IMR-90 (cell line): ENCODE results near the gene TBP. TPM values are rescaled to one million over a fixed set of nuclear protein-coding genes. Genes with fewer than 3 reads are reported as not detected.

ENCODE experiments used
- ATAC-seq: fragments of 200-7000 bp; cut with Tn5 transposase; 2 replicates; pipeline ENCODE4 v1.9.1; 2020; ENCODE audit warnings: low read depth, mild to moderate bottlenecking, moderate library complexity
- BruUV-seq: library from RNA; stranded (reverse); fragments of 400-500 nt; replicated peaks from 2 replicates; lab custom pipeline; 2021; lab: Mats Ljungman, UMichigan
- CTCF ChIA-PET: fragments of 300-600 bp; formaldehyde crosslinking; extraction: SDS; loops from one replicate; lab custom pipeline; 2021; ENCODE audit warnings: antibody characterized with exemption; lab: Yijun Ruan, JAX
- POLR2A ChIA-PET: fragments of 300-600 bp; sonication (Branson Sonifier 250); formaldehyde crosslinking; loops from one replicate; lab custom pipeline; 2022; ENCODE audit warnings: antibody characterized with exemption; ENCODE audit not compliant: unreplicated experiment; lab: Charles Lee
- DNase-seq: peaks from one replicate; pipeline ENCODE4 v3.0.0; 2013
- H2AFZ ChIP-seq: replicated peaks from 2 replicates; pipeline ENCODE3; 2013; ENCODE audit warnings: low read length, mild to moderate bottlenecking; ENCODE audit not compliant: poor library complexity
- H2AK5ac ChIP-seq: 2 replicates; pipeline ENCODE4 v1.6.1; 2013; ENCODE audit warnings: low read depth, low read length, inconsistent platforms
- H2AK9ac ChIP-seq: replicated peaks from 2 replicates; pipeline ENCODE3; 2013; ENCODE audit warnings: mild to moderate bottlenecking, low read depth, low read length, moderate library complexity; ENCODE audit not compliant: poor library complexity
- H2BK120ac ChIP-seq: 2 replicates; pipeline ENCODE4 v1.6.1; 2013; ENCODE audit warnings: low read depth, low read length, inconsistent platforms
- H2BK15ac ChIP-seq: 3 replicates; pipeline ENCODE4 v1.6.1; 2013; ENCODE audit warnings: low read depth, low read length, inconsistent platforms
- H2BK20ac ChIP-seq: 2 replicates; pipeline ENCODE4 v1.6.1; 2013; ENCODE audit warnings: low read depth, mild to moderate bottlenecking, inconsistent platforms, low read length, moderate library complexity
- H2BK5ac ChIP-seq: 2 replicates; pipeline ENCODE4 v1.6.1; 2013; ENCODE audit warnings: mild to moderate bottlenecking, low read depth, low read length, inconsistent platforms; ENCODE audit not compliant: poor library complexity, severe bottlenecking
- H3K14ac ChIP-seq: replicated peaks from 2 replicates; pipeline ENCODE4 v1.6.1; 2013; ENCODE audit warnings: low read depth, low read length, inconsistent platforms
- H3K18ac ChIP-seq: 2 replicates; pipeline ENCODE4 v1.6.1; 2013; ENCODE audit warnings: low read depth, low read length, control low read depth
- H3K23ac ChIP-seq: 2 replicates; pipeline ENCODE4 v1.6.1; 2013; ENCODE audit warnings: low read depth, low read length, inconsistent platforms
- H3K27ac ChIP-seq: 2 replicates; pipeline ENCODE4 v1.5.1; 2013; ENCODE audit warnings: mild to moderate bottlenecking, control low read depth, low read length; ENCODE audit not compliant: insufficient read depth
- H3K27me3 ChIP-seq: 2 replicates; pipeline ENCODE4 v1.6.1; 2013; ENCODE audit warnings: low read length; ENCODE audit not compliant: control insufficient read depth, insufficient read depth
- H3K36me3 ChIP-seq: 2 replicates; pipeline ENCODE4 v1.6.1; 2013; ENCODE audit warnings: low read length, mixed read lengths; ENCODE audit not compliant: control insufficient read depth, insufficient read depth
- H3K4ac ChIP-seq: 2 replicates; pipeline ENCODE4 v1.6.1; 2013; ENCODE audit warnings: low read depth, low read length, inconsistent platforms
- H3K4me1 ChIP-seq: 2 replicates; pipeline ENCODE4 v1.6.1; 2013; ENCODE audit warnings: low read length, mixed read lengths; ENCODE audit not compliant: control insufficient read depth, insufficient read depth
- H3K4me2 ChIP-seq: 2 replicates; pipeline ENCODE4 v1.6.1; 2013; ENCODE audit warnings: low read depth, mild to moderate bottlenecking, control low read depth, low read length, moderate library complexity
- H3K4me3 ChIP-seq: 2 replicates; pipeline ENCODE4 v1.5.1; 2013; ENCODE audit warnings: low read depth, mild to moderate bottlenecking, control low read depth, low read length, moderate library complexity; ENCODE audit not compliant: insufficient read depth
- H3K56ac ChIP-seq: 2 replicates; pipeline ENCODE4 v1.6.1; 2013; ENCODE audit warnings: low read length, inconsistent platforms; ENCODE audit not compliant: insufficient read depth; ENCODE audit errors: extremely low read depth
- H3K79me1 ChIP-seq, 2 experiments: 2 replicates each; pipeline ENCODE4 v1.6.1; 2013; ENCODE audit warnings: low read length in 2 of 2, inconsistent platforms in 1 of 2, low read depth in 1 of 2
- H3K9ac ChIP-seq: 2 replicates; pipeline ENCODE4 v1.6.1; 2013; ENCODE audit warnings: low read depth, low read length, control low read depth
- H3K9me1 ChIP-seq: 2 replicates; pipeline ENCODE4 v1.6.1; 2013; ENCODE audit warnings: low read length, inconsistent platforms; ENCODE audit not compliant: insufficient read depth
- H3K9me3 ChIP-seq: 2 replicates; pipeline ENCODE4 v1.6.1; 2013; ENCODE audit warnings: low read length; ENCODE audit not compliant: control insufficient read depth, insufficient read depth
- H4K20me1 ChIP-seq: 2 replicates; pipeline ENCODE4 v1.6.1; 2013; ENCODE audit warnings: low read length, inconsistent platforms; ENCODE audit not compliant: insufficient read depth
- H4K5ac ChIP-seq: 2 replicates; pipeline ENCODE4 v1.6.1; 2013; ENCODE audit warnings: mild to moderate bottlenecking, low read depth, low read length, control low read depth
- H4K8ac ChIP-seq, 2 experiments: 2 replicates each; pipeline ENCODE4 v1.6.1; 2013; ENCODE audit warnings: low read depth in 2 of 2, low read length in 2 of 2, control low read depth in 1 of 2, inconsistent platforms in 1 of 2
- H4K91ac ChIP-seq: 2 replicates; pipeline ENCODE4 v1.6.1; 2013; ENCODE audit warnings: low read depth, low read length, inconsistent platforms; ENCODE audit not compliant: insufficient read depth
- BHLHE40 ChIP-seq: fragments of 150-350 bp; IDR thresholded peaks from 2 replicates; pipeline ENCODE4 v1.6.1; 2016; ENCODE audit warnings: mild to moderate bottlenecking, low read depth, low read length
- CHD1 ChIP-seq: IDR thresholded peaks from 2 replicates; pipeline ENCODE4 v1.6.1; 2012; ENCODE audit warnings: low read depth, low read length, improper control_type of control experiment
- CTCF ChIP-seq: conservative IDR thresholded peaks from 2 replicates; pipeline ENCODE4 v1.5.1; 2012; ENCODE audit warnings: mild to moderate bottlenecking, low read depth, low read length, improper control_type of control experiment
- FOS ChIP-seq: fragments of 150-350 bp; IDR thresholded peaks from 2 replicates; pipeline ENCODE4 v1.6.1; 2016; ENCODE audit warnings: low read depth, low read length
- MAFK ChIP-seq: IDR thresholded peaks from 2 replicates; pipeline ENCODE4 v1.6.1; 2012; ENCODE audit warnings: low read depth, low read length, improper control_type of control experiment
- MXI1 ChIP-seq: IDR thresholded peaks from 2 replicates; pipeline ENCODE4 v1.6.1; 2012; ENCODE audit warnings: low read depth, mild to moderate bottlenecking, low read length, moderate library complexity, borderline replicate concordance
- NFE2L2 ChIP-seq: fragments of 150-350 bp; IDR thresholded peaks from 2 replicates; pipeline ENCODE4 v1.6.1; 2016; ENCODE audit warnings: low read depth, mild to moderate bottlenecking, low read length
- POLR2A ChIP-seq: IDR thresholded peaks from 2 replicates; pipeline ENCODE4 v1.6.1; 2012; ENCODE audit warnings: mild to moderate bottlenecking, low read depth, low read length
- RAD21 ChIP-seq: IDR thresholded peaks from 2 replicates; pipeline ENCODE4 v1.6.1; 2012; ENCODE audit warnings: low read length, improper control_type of control experiment
- RCOR1 ChIP-seq: IDR thresholded peaks from 2 replicates; pipeline ENCODE4 v1.6.1; 2012; ENCODE audit warnings: mild to moderate bottlenecking, low read length, improper control_type of control experiment; ENCODE audit not compliant: insufficient replicate concordance
- RFX5 ChIP-seq: IDR thresholded peaks from 2 replicates; pipeline ENCODE4 v1.8.0; 2012; ENCODE audit warnings: low read depth, mild to moderate bottlenecking, low read length, moderate library complexity
- SMC3 ChIP-seq: fragments of 150-350 bp; IDR thresholded peaks from 2 replicates; pipeline ENCODE4 v1.6.1; 2016; ENCODE audit warnings: low read depth, mild to moderate bottlenecking, antibody characterized with exemption, low read length, moderate library complexity
- USF2 ChIP-seq: fragments of 150-350 bp; IDR thresholded peaks from 2 replicates; pipeline ENCODE4 v1.6.1; 2017; ENCODE audit warnings: mild to moderate bottlenecking, antibody characterized with exemption, low read length, low read depth
- WGBS, 2 experiments: methylation state at CpG; one replicate each; pipeline versions ENCODE4 v1.1.5 to v1.1.7; 2013; ENCODE audit warnings: missing lambda C conversion rate in 2 of 2; ENCODE audit not compliant: insufficient read length in 1 of 2; ENCODE audit errors: extremely low coverage in 2 of 2; 5-methylcytosine and 5-hydroxymethylcytosine counted together
- dilution Hi-C: fragments of 300-500 bp; cut with HindIII; formaldehyde crosslinking; loops from one replicate; pipeline ENCODE4 v1.14.3; 2018; ENCODE audit warnings: low sequenced_read_pairs; ENCODE audit not compliant: unreplicated experiment
- in situ Hi-C: fragments of 300-500 bp; cut with MboI; formaldehyde crosslinking; loops from 3 replicates; pipeline ENCODE4 v1.14.3; 2019; ENCODE audit warnings: low sequenced_read_pairs, inconsistent platforms, mixed read lengths
- intact Hi-C: fragments of 100-400 bp; cut with micrococcal nuclease; formaldehyde crosslinking; loops from 2 replicates; pipeline ENCODE4 v1.10.0; 2022
- polyA plus RNA-seq, 3 experiments: library from polyadenylated mRNA; depleted of rRNA; stranded (reverse); fragments of >200 nt; gene quantifications; 2 replicates each; pipeline ENCODE4 v1.2.3, GENCODE V29; 2012; ENCODE audit warnings: low replicate concordance in 1 of 3
- total RNA-seq: library from RNA; depleted of rRNA; stranded (reverse); fragments of >200 nt; gene quantifications from 2 replicates; pipeline ENCODE4 v1.2.3, GENCODE V29; 2012
- TF ChIP-seq, protein P1 (sequence below): fragments of 150-350 bp; IDR thresholded peaks from 2 replicates; pipeline ENCODE4 v1.6.1; 2016; ENCODE audit warnings: low read depth, mild to moderate bottlenecking, low read length, moderate library complexity, borderline replicate concordance

The TBP gene
- total and polyA plus RNA-seq, 2 of the 4 experiments (the other 2 are of a cell fraction) = 8.8 to 12.5 TPM

DNA sequence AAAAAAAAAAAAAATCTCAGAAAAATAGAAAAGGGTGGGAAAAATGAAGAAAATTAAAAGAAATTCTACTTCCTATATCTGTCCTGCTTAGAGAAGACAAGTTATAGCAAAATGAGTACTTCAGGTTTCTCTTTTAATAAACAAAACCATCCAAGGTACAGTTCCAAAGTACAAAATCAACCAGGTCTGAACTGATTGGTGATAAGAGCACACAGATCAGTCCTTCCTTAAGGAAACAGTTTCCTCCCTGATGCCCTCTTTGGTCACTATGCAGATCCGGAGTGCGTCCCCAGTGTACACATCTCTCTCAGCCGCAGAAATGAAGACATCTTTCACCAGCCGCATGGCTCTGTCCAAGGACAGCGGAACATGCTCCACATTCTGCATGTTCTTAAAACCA is 19.2 kb upstream of the TBP start:
- WGBS, 2 experiments = 100% methylated on average over 3 of the region's 5 CpGs; no CpG with 5 or more reads in 1 of the 2 experiments
- TF ChIP-seq POLR2A (no peak), MAFK (no peak), USF2 (no peak), FOS (no peak), CHD1 (no peak), MXI1 (no peak), RAD21 (no peak), BHLHE40 (no peak), NFE2L2 (no peak), SMC3 (no peak), RFX5 (no peak), RCOR1 (no peak), CTCF (no peak)
- TF ChIP-seq, protein P1, sequence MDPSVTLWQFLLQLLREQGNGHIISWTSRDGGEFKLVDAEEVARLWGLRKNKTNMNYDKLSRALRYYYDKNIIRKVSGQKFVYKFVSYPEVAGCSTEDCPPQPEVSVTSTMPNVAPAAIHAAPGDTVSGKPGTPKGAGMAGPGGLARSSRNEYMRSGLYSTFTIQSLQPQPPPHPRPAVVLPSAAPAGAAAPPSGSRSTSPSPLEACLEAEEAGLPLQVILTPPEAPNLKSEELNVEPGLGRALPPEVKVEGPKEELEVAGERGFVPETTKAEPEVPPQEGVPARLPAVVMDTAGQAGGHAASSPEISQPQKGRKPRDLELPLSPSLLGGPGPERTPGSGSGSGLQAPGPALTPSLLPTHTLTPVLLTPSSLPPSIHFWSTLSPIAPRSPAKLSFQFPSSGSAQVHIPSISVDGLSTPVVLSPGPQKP = no peak
- Histone ChIP-seq H3K27me3 (no peaks in the 10 kb centered on the region), H2AFZ (no peak overlapping the region), H3K4ac (no peak overlapping the region), H3K36me3 (peaks cover 37% of the 10 kb centered on the region), H2BK120ac (no peak overlapping the region), H3K4me1 (peaks cover 6% of the 10 kb centered on the region), H4K20me1 (peaks cover 7% of the 10 kb centered on the region), H4K91ac (no peak overlapping the region), H2AK5ac (no peak overlapping the region), H3K9me3 (no peaks in the 10 kb centered on the region), H3K79me1 (peaks cover 19 to 22% of the 10 kb centered on the region in 2 experiments; a peak in 3 of 4 replicates), H3K4me3 (no peak overlapping the region), H3K4me2 (no peak overlapping the region), H4K8ac (no peak overlapping the region), H4K5ac (no peak overlapping the region), H2AK9ac (no peak overlapping the region), H2BK5ac (no peak overlapping the region), H2BK20ac (no peak overlapping the region), H2BK15ac (no peak overlapping the region), H3K23ac (no peak overlapping the region), H3K14ac (no peak overlapping the region), H3K56ac (no peak overlapping the region), H3K9me1 (no peaks in the 10 kb centered on the region), H3K27ac (no peak overlapping the region), H3K18ac (no peak overlapping the region), H3K9ac (no peak overlapping the region)
- ChIA-PET POLR2A (no interaction called here), CTCF (no interaction called here)
- in situ Hi-C loops = loop anchor here (10.0 kb wide), 1 partner anchor 820 kb away; no protein-coding TSS in a partner anchor
- DNase-seq = no peak
- no peak for ATAC-seq
- intact Hi-C loops = no loop called here
- dilution Hi-C loops = no loop called here
- BruUV-seq = no TSS peak
